PFSK-1 (cell line): Measurements from ENCODE around the gene DGKG.

Experiments
- FOXP2 ChIP-seq: optimal IDR thresholded peaks from 2 replicates; pipeline ENCODE3; 2011; ENCODE audit warnings: borderline replicate concordance, control low read depth, inconsistent platforms; ENCODE audit not compliant: insufficient read depth; ENCODE audit errors: extremely low read length, extremely low read depth
- REST ChIP-seq, 2 experiments: IDR thresholded peaks; 2 replicates each; pipeline versions ENCODE4 v1.6.1 to v1.8.0; 2011 to 2012; ENCODE audit warnings: low read depth in 2 of 2, low read length in 2 of 2, control low read depth in 1 of 2, inconsistent platforms in 1 of 2, mild to moderate bottlenecking in 1 of 2, moderate library complexity in 1 of 2; ENCODE audit not compliant: insufficient read depth in 1 of 2

- no peak for TF ChIP-seq REST (IDR thresholded peaks at IDR 0.05; ENCODE audit: insufficient read depth in 1 of 2, low read depth in 2 of 2, low read length in 2 of 2)
- TF ChIP-seq FOXP2, result no peak
Measured at GRCh38 chr3:186366206-186366605, 4.2 kb upstream of the DGKG start.
